GM04503 (cell line): ENCODE measurements around the gene GSTCD.
A peak's percentile ranks its signal among the peaks of the same experiment; 100 is the strongest.
"Not testable (repeated sequence)": the region's sequence is repeated elsewhere in the genome, so short reads cannot be mapped to it uniquely, and the experiment has no call there.

ENCODE experiments used
- DNase-seq: peaks from one replicate; pipeline ENCODE4 v3.0.0-alpha.2; 2012; ENCODE audit warnings: low read depth

The GSTCD gene

DNA sequence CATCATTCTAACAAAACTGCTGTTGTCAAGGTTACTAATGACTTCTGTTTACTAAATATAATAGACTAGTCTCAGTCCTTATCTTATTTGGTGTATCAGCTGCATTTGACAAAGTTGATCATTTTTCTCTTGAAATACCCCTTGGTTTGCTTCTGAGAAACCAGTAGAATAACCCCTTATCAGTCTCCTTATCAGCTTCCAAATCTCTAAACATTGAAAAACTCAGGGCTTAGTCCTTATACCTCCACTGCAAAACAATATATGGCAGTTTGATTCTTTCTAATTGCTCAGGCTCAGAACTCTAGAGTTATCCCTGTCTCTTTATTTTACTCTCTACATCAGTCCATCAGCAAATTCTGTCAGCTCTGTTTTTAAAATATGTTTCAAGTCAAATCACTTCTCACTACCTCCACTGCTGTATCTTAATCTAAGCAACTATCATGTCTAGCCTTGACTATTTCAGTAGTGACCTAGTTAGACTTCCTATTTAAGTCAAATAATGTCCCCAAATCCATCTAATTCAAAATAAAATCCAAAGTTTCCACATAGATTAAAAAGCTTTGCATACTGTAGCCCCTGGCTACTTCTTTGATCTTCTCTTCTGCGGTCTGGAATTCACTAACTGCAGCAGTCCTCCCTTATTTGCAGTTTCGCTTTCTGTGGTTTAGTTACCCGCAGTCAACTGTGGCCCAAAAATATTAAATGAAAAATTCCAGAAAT is 99.6 kb downstream of the GSTCD start:
- DNase-seq: no peak

- DNase-seq: peak; percentile 10
Measured at GRCh38 chr4:105808750-105809041, 100.1 kb downstream of the GSTCD start.

- DNase-seq: peak; percentile 24
Measured at GRCh38 chr4:105815701-105816100, 107.1 kb downstream of the GSTCD start.

DNA sequence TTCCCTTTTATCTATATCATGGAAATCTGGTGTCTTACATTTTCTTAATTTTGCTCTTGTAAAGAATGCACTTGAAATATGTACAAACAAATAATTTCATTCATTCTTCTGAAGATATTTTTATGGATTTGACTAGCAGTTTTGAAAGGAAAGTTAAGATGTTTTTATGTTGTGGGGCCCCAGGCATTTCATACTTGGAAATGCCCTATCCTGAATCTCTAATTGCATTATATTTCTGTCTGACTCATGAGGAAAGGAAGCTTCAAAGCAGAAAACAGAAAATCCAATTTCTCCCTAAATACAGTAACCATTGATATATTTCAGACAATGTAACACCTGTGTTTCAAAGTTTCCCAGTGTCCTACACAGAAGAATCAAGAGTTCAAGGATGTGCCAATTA is 113.5 kb downstream of the GSTCD start:
- DNase-seq: no peak

DNA sequence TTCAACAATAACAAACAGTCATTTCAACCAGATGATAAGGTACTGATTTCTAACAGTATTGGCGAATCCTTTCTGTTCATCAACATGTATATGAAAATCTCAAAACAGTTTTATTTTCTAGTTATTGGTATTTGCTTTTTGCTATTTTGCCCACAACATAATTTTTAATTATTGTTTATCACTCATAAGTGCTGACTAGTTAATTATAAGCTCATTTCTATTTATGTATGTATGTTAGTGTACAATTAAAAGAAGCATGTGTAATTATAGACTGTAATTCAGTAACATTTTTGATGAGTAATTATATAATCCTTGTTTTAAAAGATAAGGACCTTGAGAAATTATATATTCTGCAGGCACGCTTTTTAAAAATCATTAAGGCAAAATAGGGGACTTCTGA is 119.5 kb downstream of the GSTCD start:
- DNase-seq: no peak

GRCh38 chr4:105831189-105831588 is 122.6 kb downstream of the GSTCD start:
- DNase-seq: no peak

GRCh38 chr4:105835177-105835576 is 126.6 kb downstream of the GSTCD start:
- DNase-seq: no peak

- DNase-seq: no peak
Measured at GRCh38 chr4:105836537-105836936, 128.0 kb downstream of the GSTCD start.

DNA sequence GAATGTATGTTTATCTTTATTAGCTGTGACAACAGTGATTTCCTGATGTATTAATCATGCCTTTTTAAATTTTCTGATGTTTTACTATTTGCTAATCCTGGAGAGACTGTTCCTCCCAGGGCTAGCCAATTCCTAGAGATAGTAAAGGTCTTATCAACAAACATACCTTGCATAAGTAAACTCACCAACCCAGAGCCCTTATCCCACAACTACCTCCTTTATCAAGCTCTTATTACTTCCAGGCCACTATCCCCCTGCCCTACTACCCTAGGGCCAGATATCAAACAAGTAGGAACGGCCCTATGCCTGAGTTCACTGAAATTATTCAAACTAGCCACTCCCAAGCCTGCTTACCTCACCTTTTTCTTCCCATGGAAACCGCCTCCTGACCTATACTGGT is 128.5 kb downstream of the GSTCD start:
- no peak for DNase-seq

DNA sequence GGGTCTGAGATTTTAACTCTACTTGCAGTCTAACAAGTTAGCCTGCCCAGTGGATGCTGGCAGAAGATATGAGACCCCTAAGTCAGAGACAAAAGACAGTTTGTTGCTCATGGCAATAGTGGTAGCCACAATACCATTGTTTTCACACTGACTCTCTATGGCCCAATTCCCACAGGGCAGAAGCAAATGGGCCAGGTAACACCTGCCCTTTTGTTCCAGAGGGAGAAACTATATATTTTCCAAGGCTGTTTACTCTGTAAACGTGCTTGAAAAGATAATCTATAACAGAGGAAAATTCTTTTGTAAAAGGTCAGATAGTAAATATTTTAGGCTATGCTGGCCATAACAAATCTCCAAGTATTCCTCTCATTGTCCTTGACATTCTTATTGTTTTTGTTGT is 129.5 kb downstream of the GSTCD start:
- no peak for DNase-seq

- DNase-seq: no peak
Measured at GRCh38 chr4:105840426-105841174, 132.0 kb downstream of the GSTCD start.

DNA sequence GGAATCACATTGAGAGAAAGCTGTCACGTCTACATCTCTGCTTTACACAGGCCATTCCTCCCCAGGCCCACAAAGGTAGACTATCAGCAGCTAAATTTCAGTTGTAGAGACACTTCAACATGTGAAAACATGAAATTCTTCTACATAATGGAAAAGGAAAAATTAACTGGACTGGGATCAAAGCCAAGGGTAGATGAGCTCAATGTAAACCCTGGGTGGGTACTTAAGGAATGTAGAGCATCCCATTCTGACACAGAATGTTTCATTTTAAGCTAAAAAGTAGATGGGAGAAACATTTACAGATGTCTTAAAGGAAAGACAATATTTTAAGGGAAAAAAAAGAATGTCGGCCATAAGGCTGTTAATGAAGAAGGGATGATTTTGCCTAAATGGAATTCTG is 135.4 kb downstream of the GSTCD start:
- DNase-seq: no peak

DNA sequence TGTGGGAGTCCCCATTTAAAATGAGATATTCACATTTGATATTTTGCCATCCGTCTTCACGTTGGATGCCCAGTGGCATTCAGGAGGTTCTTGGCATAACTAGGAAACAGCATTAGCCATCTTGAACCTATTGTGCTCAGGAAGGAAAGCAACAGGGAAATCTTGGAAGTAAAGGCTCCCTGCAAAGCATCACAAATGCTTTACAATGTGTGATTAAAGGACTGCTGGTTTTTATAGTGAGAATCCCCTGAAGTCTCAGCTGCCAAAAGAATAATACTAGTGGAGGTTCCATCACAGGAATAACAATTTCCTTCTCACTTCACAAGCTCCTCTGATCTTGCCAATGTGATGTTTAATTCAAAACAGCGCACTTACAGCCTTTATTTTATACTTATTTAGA is 137.0 kb downstream of the GSTCD start:
- DNase-seq: no peak

GRCh38 chr4:105848359-105848758 is 139.8 kb downstream of the GSTCD start:
- DNase-seq: not testable (repeated sequence)

- no peak for DNase-seq
Measured at GRCh38 chr4:105851196-105851595, 142.6 kb downstream of the GSTCD start.

DNA sequence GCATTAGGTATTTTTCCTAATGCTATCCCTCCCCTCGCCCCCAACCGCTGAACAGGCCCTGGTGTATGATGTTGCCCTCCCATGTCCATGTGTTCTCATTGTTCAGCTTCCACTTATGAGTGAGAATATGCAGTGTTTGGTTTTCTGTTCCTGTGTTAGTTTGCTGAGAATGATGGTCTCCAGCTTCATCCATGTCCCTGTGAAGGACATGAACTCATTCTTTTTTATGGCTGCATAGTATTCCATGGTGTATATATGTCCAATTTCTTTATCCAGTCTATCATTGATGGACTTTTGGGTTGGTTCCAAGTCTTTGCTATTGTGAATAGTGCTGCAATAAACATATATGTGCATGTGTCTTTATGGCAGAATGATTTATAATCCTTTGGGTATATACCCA is 143.6 kb downstream of the GSTCD start:
- not testable (repeated sequence) for DNase-seq

GRCh38 chr4:105858466-105859040 is 150.0 kb downstream of the GSTCD start:
- DNase-seq: no peak

- peak; percentile 50 for DNase-seq
Measured at GRCh38 chr4:105859233-105859632, 150.6 kb downstream of the GSTCD start.

DNA sequence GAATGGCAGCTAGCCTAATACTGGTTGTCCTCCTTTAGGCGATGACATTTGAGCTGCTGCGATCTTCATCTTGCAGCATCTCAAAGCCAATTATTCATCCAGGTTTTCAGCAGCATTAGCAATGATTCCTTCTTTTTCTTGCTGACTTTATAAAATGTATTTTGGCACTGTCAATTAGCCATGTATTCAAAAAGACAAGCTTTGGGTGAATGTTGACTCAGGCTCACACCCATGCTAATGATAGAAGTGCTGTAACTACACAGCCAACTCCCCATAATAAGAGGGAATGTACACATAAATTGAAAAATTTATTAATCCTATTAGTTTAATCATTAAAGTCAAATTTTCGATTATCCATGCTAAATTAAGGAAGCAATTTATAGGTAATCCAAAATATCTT is 162.4 kb downstream of the GSTCD start:
- DNase-seq: no peak

DNA sequence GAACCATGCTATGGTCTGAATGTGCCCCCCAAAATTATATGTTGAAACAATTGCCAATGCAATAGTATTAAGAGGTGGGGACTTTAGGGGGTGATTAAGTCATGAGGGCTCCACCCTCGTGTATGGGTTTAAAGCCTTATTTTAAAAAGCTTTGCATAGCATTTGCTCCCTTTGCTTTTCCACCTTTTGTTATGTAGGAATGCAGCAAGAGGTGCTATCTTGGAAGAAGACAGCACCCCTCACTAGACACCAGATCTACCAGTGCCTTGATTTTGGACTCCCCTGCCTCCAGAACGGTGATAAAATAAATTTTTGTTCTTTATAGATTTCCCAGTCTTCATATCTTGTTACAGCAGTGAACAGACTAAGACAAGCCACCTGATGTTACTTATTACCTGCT is 163.4 kb downstream of the GSTCD start:
- DNase-seq: no peak

GRCh38 chr4:105875233-105875632 is 166.6 kb downstream of the GSTCD start:
- DNase-seq: no peak

DNA sequence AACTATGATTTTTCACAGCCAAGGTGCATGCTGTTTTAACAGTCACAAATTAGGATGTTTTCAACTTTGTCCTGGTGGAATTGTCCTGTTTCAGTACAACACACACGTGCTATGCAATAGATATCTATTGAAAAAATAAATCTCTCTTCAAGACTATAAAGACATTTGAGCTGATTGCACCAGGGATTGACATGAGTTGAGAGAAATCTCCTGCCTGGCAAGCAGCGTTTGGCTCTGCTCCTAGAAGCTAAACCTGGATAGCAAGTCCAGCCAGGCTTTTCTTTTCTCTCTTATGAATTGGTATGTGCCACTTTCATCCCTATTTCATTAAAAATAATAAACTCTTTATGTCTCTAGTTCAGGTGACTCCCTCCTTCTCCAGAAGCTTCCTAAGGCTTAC is 170.1 kb downstream of the GSTCD start:
- DNase-seq: no peak

GRCh38 chr4:105887508-105887907 is 178.9 kb downstream of the GSTCD start:
- no peak for DNase-seq
